ENCODE measurements around the gene C6orf136. TPM values are rescaled to one million over a fixed set of nuclear protein-coding genes. Genes with fewer than 3 reads are reported as not detected.

Gene C6orf136
- total and polyA plus RNA-seq, 9 of the 15 experiments (the other 6 are each of a cell fraction or from before 2014, with no cell fraction given), result 14.1 to 63.1 (median 18.4) TPM

GRCh38 chr6:30615219-30615957 is 31.5 kb upstream of the C6orf136 start (continued):
- TF ChIP-seq TFE3 (CRISPR knock-in tag; IDR thresholded peaks at IDR 0.05) (no peak), TFAM (CRISPR knock-in tag; conservative IDR thresholded peaks at IDR 0.05) (no peak), RBFOX2 (IDR thresholded peaks at IDR 0.05; ENCODE audit: low read depth, low read length) (peak; percentile 70), ZNF134 (CRISPR knock-in tag; conservative IDR thresholded peaks at IDR 0.05) (no peak), MCM5 (IDR thresholded peaks at IDR 0.05; ENCODE audit: low read depth) (no peak), TBP (optimal IDR thresholded peaks at IDR 0.05; ENCODE audit: low read depth, low read length) (no peak), SAFB (IDR thresholded peaks at IDR 0.05; ENCODE audit: borderline replicate concordance, low read depth, low read length) (no peak), PREB (CRISPR knock-in tag; IDR thresholded peaks at IDR 0.05) (no peak), E2F1 (CRISPR knock-in tag; IDR thresholded peaks at IDR 0.05) (no peak), KAT2B (IDR thresholded peaks at IDR 0.05; ENCODE audit: low read depth, low read length) (no peak), MTA2 (IDR thresholded peaks at IDR 0.05; ENCODE audit: low read depth) (peak; percentile 4; the same call in 1 of the 2 replicates), ZNF311 (CRISPR knock-in tag; IDR thresholded peaks at IDR 0.05) (no peak), NCOA1 (IDR thresholded peaks at IDR 0.05; ENCODE audit: low read depth) (no peak), THRA (IDR thresholded peaks at IDR 0.05) (no peak), PCBP2 (IDR thresholded peaks at IDR 0.05; ENCODE audit: low read depth, low read length, poor library complexity, severe bottlenecking) (peak; percentile 90), MBD2 (IDR thresholded peaks at IDR 0.05; ENCODE audit: borderline replicate concordance, low read depth) (0 out of 2 replicates have a peak, but pooled peaks have one; percentile 8), ELK1 (CRISPR knock-in tag; IDR thresholded peaks at IDR 0.05) (no peak), ZNF780A (CRISPR knock-in tag; IDR thresholded peaks at IDR 0.05) (peak; percentile 77), FOXA3 (CRISPR knock-in tag; conservative IDR thresholded peaks at IDR 0.05 in 1 of 2, IDR thresholded peaks at IDR 0.05 in 1 of 2) (no peak), TEAD1 (CRISPR knock-in tag; IDR thresholded peaks at IDR 0.05) (peak in 1 of 2 experiments; percentile 68; a peak in 2 of 4 replicates), ZNF133 (CRISPR knock-in tag; IDR thresholded peaks at IDR 0.05) (no peak), NFIX (CRISPR knock-in tag; IDR thresholded peaks at IDR 0.05; ENCODE audit: low read depth) (0 out of 2 replicates have a peak, but pooled peaks have one; percentile 0), RNF2 (IDR thresholded peaks at IDR 0.05) (no peak)

All from K562 (cell line).